Gastroesophageal sphincter (tissue), 4 donors: ENCODE results near the gene CACNB4. TPM values are rescaled to one million over a fixed set of nuclear protein-coding genes. Genes with fewer than 3 reads are reported as not detected.

Source experiments
- ATAC-seq: fragments of 150-250 bp; one replicate; pipeline ENCODE4 v1.9.1; 2016; ENCODE audit warnings: mild to moderate bottlenecking, moderate library complexity
- H3K27ac ChIP-seq, 4 donors: fragments of 200-600 bp; sonication (generic) in 3 of 4; 1 replicate in 3 of 4; 2 replicates in 1 of 4; pipeline ENCODE4 v1.5.1; 2016 to 2019
- H3K27me3 ChIP-seq: fragments of 200-600 bp; sonication (generic); one replicate; pipeline ENCODE4 v1.5.1; 2019
- H3K36me3 ChIP-seq, 2 donors: fragments of 200-600 bp; sonication (generic); one replicate each; pipeline ENCODE4 v1.5.1; 2019; ENCODE audit warnings: control low read depth in 1 of 2
- H3K4me1 ChIP-seq, 3 donors: fragments of 200-600 bp; sonication (generic); 1 replicate in 2 of 3; 2 replicates in 1 of 3; pipeline ENCODE4 v1.5.1; 2016 to 2019; ENCODE audit warnings: control low read depth in 2 of 3
- H3K4me3 ChIP-seq, 2 donors: fragments of 200-600 bp; sonication (generic); one replicate each; pipeline ENCODE4 v1.5.1; 2019; ENCODE audit warnings: mild to moderate bottlenecking in 1 of 2, moderate library complexity in 1 of 2
- H3K9me3 ChIP-seq, 3 donors: fragments of 200-600 bp; sonication (generic); one replicate each; pipeline ENCODE4 v1.5.1; 2017 to 2019; ENCODE audit warnings: control low read depth in 2 of 3
- CTCF ChIP-seq, 4 experiments: fragments of 200-600 bp in 2 of 4; fragments of 450-650 bp in 2 of 4; sonication (generic) in 1 of 4; IDR thresholded peaks; one replicate each; pipeline ENCODE4 v1.5.1; 2017 to 2019; ENCODE audit warnings: antibody characterized with exemption in 4 of 4, mild to moderate bottlenecking in 2 of 4, moderate library complexity in 2 of 4
- EP300 ChIP-seq: sonication (generic); formaldehyde crosslinking; IDR thresholded peaks from one replicate; pipeline ENCODE4 v1.6.1; 2017; ENCODE audit warnings: antibody characterized with exemption, mild to moderate bottlenecking
- POLR2A ChIP-seq, 2 donors: fragments of 450-650 bp; IDR thresholded peaks; one replicate each; pipeline ENCODE4 v1.6.1; 2017; ENCODE audit warnings: antibody characterized with exemption in 2 of 2, mild to moderate bottlenecking in 2 of 2, moderate library complexity in 1 of 2
- POLR2AphosphoS5 ChIP-seq: sonication (generic); formaldehyde crosslinking; IDR thresholded peaks from one replicate; pipeline ENCODE4 v1.6.1; 2017; ENCODE audit warnings: antibody characterized with exemption
- WGBS, 2 donors: methylation state at CpG; one replicate each; pipeline ENCODE4 v1.1.5; 2018; ENCODE audit warnings: low coverage in 1 of 2; 5-methylcytosine and 5-hydroxymethylcytosine counted together
- total RNA-seq, 4 donors: library from RNA; depleted of rRNA; stranded (reverse); fragments of >200 nt; gene quantifications; one replicate each; pipeline ENCODE4 v1.1.0, GENCODE V29; 2016

The CACNB4 gene
- total RNA-seq, 4 donors from 2014 or later = 1.4 to 5.4 (median 1.9) TPM

- H3K9me3 ChIP-seq = no peaks in the 10 kb centered on the region
- no peaks in the 10 kb centered on the region for H3K27me3 ChIP-seq
- H3K27ac ChIP-seq = no peak overlapping the region
- ATAC-seq = no peak
- TF ChIP-seq POLR2A (IDR thresholded peaks at IDR 0.05) (no peak), EP300 (no peak), CTCF (IDR thresholded peaks at IDR 0.05) (no peak), POLR2AphosphoS5 (no peak)
- H3K4me1 ChIP-seq = no peaks in the 10 kb centered on the region
- H3K4me3 ChIP-seq = no peak overlapping the region
- H3K36me3 ChIP-seq = no peaks in the 10 kb centered on the region
- WGBS, 2 donors = 53 to 60% methylated on average over 1 of the region's 1 CpG
Observed at GRCh38 chr2:152071092-152071491, 27.8 kb downstream of the CACNB4 start.

- no peaks in the 10 kb centered on the region for H3K27me3 ChIP-seq
- H3K9me3 ChIP-seq = no peaks in the 10 kb centered on the region
- H3K36me3 ChIP-seq = no peaks in the 10 kb centered on the region
- 25 to 61% methylated on average over 2 of the region's 2 CpGs for WGBS, 2 donors
- H3K4me3 ChIP-seq = no peak overlapping the region
- TF ChIP-seq EP300 (no peak), POLR2AphosphoS5 (no peak), CTCF (IDR thresholded peaks at IDR 0.05) (no peak), POLR2A (IDR thresholded peaks at IDR 0.05) (no peak)
- H3K27ac ChIP-seq = no peak overlapping the region
- H3K4me1 ChIP-seq = peaks cover 0 to 9% (median 0%) of the 10 kb centered on the region in 3 donors
- no peak for ATAC-seq
Observed at GRCh38 chr2:152068226-152068625, 30.6 kb downstream of the CACNB4 start.

GRCh38 chr2:152067823-152068222 is 31.0 kb downstream of the CACNB4 start:
- H3K27ac ChIP-seq = no peak overlapping the region
- no peaks in the 10 kb centered on the region for H3K27me3 ChIP-seq
- TF ChIP-seq POLR2A (IDR thresholded peaks at IDR 0.05) = no peak
- no peak for TF ChIP-seq EP300
- TF ChIP-seq CTCF (IDR thresholded peaks at IDR 0.05) = no peak
- no peak for TF ChIP-seq POLR2AphosphoS5
- H3K36me3 ChIP-seq = no peaks in the 10 kb centered on the region
- no peak for ATAC-seq
- H3K4me3 ChIP-seq = no peak overlapping the region
- 79 to 89% methylated on average over 1 of the region's 1 CpG for WGBS, 2 donors
- no peaks in the 10 kb centered on the region for H3K9me3 ChIP-seq
- peaks cover 0 to 10% (median 0%) of the 10 kb centered on the region in 3 donors for H3K4me1 ChIP-seq

- Histone ChIP-seq H3K27me3 (no peaks in the 10 kb centered on the region), H3K9me3 (no peaks in the 10 kb centered on the region), H3K4me3 (no peak overlapping the region), H3K4me1 (peaks cover 0 to 10% (median 0%) of the 10 kb centered on the region in 3 donors), H3K36me3 (no peaks in the 10 kb centered on the region), H3K27ac (no peak overlapping the region)
- TF ChIP-seq POLR2AphosphoS5 (no peak), CTCF (IDR thresholded peaks at IDR 0.05) (no peak), POLR2A (IDR thresholded peaks at IDR 0.05) (no peak), EP300 (no peak)
- 81% methylated on average over 3 of the region's 3 CpGs; no CpG with 5 or more reads in 1 of the 2 donors for WGBS, 2 donors
- no peak for ATAC-seq
Observed at GRCh38 chr2:152065945-152066344, 32.9 kb downstream of the CACNB4 start.

- ATAC-seq = no peak
- 42 to 54% methylated on average over 3 of the region's 3 CpGs for WGBS, 2 donors
- no peaks in the 10 kb centered on the region for H3K36me3 ChIP-seq
Observed at GRCh38 chr2:152064001-152064400, 34.8 kb downstream of the CACNB4 start.

More at GRCh38 chr2:152064001-152064400, 34.8 kb downstream of the CACNB4 start:
- H3K27ac ChIP-seq = no peak overlapping the region
- TF ChIP-seq POLR2AphosphoS5 (no peak), POLR2A (IDR thresholded peaks at IDR 0.05) (no peak), EP300 (no peak), CTCF (IDR thresholded peaks at IDR 0.05) (no peak)
- no peak overlapping the region for H3K4me3 ChIP-seq
- no peaks in the 10 kb centered on the region for H3K9me3 ChIP-seq
- no peaks in the 10 kb centered on the region for H3K27me3 ChIP-seq
- H3K4me1 ChIP-seq = peaks cover 0 to 10% (median 0%) of the 10 kb centered on the region in 3 donors
